HepG2 (cell line): Measurements from ENCODE around the gene PKP4.
A peak's percentile ranks its signal among the peaks of the same experiment; 100 is the strongest.

Experiments used
- CBX2 ChIP-seq, 2 experiments: fragments of 200-600 bp in 1 of 2; sonication (generic); formaldehyde crosslinking in 1 of 2; IDR thresholded peaks; 2 replicates each; pipeline versions ENCODE4 v1.7.0 to v1.8.1; 2018 to 2022; ENCODE audit warnings: low read depth in 2 of 2, low read length in 1 of 2, mild to moderate bottlenecking in 1 of 2, missing genetic modification reagents in 1 of 2
- CEBPB ChIP-seq: IDR thresholded peaks from 2 replicates; pipeline ENCODE4 v1.6.1; 2011; ENCODE audit warnings: low read depth, low read length, improper control_type of control experiment, borderline replicate concordance
- FOSL1 ChIP-seq: sonication (generic); formaldehyde crosslinking; IDR thresholded peaks from 2 replicates; pipeline ENCODE4 v1.9.0; 2021; ENCODE audit warnings: missing genetic modification reagents, borderline replicate concordance
- FOXA1 ChIP-seq, 2 experiments: fragments of 450-650 bp in 1 of 2; sonication (generic) in 1 of 2; formaldehyde crosslinking in 1 of 2; IDR thresholded peaks; 2 replicates each; pipeline versions ENCODE4 v1.4.0 to v1.6.1; 2016 to 2020; ENCODE audit warnings: missing genetic modification reagents in 1 of 2
- GABPA ChIP-seq, 2 experiments: IDR thresholded peaks; 2 replicates each; pipeline ENCODE4 v1.6.1; 2011 to 2016; ENCODE audit warnings: low read depth in 2 of 2, low read length in 1 of 2, missing biosample characterization in 1 of 2, missing genetic modification characterization in 1 of 2
- IKZF1 ChIP-seq: fragments of 450-650 bp; IDR thresholded peaks from 2 replicates; pipeline ENCODE4 v1.7.1; 2016
- KDM1A ChIP-seq: IDR thresholded peaks from 2 replicates; pipeline ENCODE4 v1.6.1; 2016; ENCODE audit warnings: missing compliant biosample characterization
- MAX ChIP-seq: IDR thresholded peaks from 2 replicates; pipeline ENCODE4 v1.6.1; 2012; ENCODE audit warnings: inconsistent platforms
- NFYB ChIP-seq: sonication (generic); formaldehyde crosslinking; IDR thresholded peaks from 2 replicates; pipeline ENCODE4 v1.4.0; 2020; ENCODE audit warnings: missing genetic modification reagents
- RBM39 ChIP-seq: fragments of 200-400 bp; formaldehyde crosslinking; IDR thresholded peaks from one replicate; pipeline ENCODE4 v1.6.1; 2018; ENCODE audit warnings: antibody characterized with exemption, mild to moderate bottlenecking, low read depth, low read length; ENCODE audit not compliant: poor library complexity, severe bottlenecking
- TBL1XR1 ChIP-seq: fragments of 150-350 bp; IDR thresholded peaks from 2 replicates; pipeline ENCODE4 v1.6.1; 2014; ENCODE audit warnings: borderline replicate concordance, low read length; ENCODE audit not compliant: partially characterized antibody
- TOPORS ChIP-seq: sonication (generic); formaldehyde crosslinking; IDR thresholded peaks from 2 replicates; pipeline ENCODE4 v1.8.0; 2023; ENCODE audit warnings: mild to moderate bottlenecking, missing genetic modification reagents
- ZKSCAN1 ChIP-seq: fragments of 150-350 bp; IDR thresholded peaks from 2 replicates; pipeline ENCODE4 v1.6.1; 2014; ENCODE audit warnings: low read length
- ZNF547 ChIP-seq: sonication (generic); formaldehyde crosslinking; IDR thresholded peaks from 2 replicates; pipeline ENCODE4 v1.5.1; 2020; ENCODE audit warnings: mild to moderate bottlenecking, missing genetic modification reagents

GRCh38 chr2:158729873-158730620 is 273.3 kb downstream of the PKP4 start:
- no peak for TF ChIP-seq IKZF1
- no peak for TF ChIP-seq ZKSCAN1
- TF ChIP-seq RBM39: no peak
- no peak for TF ChIP-seq FOSL1 (CRISPR knock-in tag)
- no peak for TF ChIP-seq NFYB (CRISPR knock-in tag)
- TF ChIP-seq FOXA1 (IDR thresholded peaks at IDR 0.05): no peak
- TF ChIP-seq FOXA1 (CRISPR knock-in tag; IDR thresholded peaks at IDR 0.05): no peak
- no peak for TF ChIP-seq KDM1A (CRISPR knock-in tag)
- TF ChIP-seq TOPORS (CRISPR knock-in tag): no peak
- no peak for TF ChIP-seq TBL1XR1
- TF ChIP-seq GABPA (IDR thresholded peaks at IDR 0.05; ENCODE audit: low read depth, low read length): no peak
- no peak for TF ChIP-seq GABPA (CRISPR knock-in tag; IDR thresholded peaks at IDR 0.05; ENCODE audit: low read depth)
- no peak for TF ChIP-seq CEBPB
- TF ChIP-seq CBX2 (IDR thresholded peaks at IDR 0.05; ENCODE audit: low read depth, low read length): no peak
- TF ChIP-seq CBX2 (CRISPR knock-in tag; IDR thresholded peaks at IDR 0.05; ENCODE audit: low read depth): no peak
- 0 out of 2 replicates have a peak, but pooled peaks have one; percentile 15 for TF ChIP-seq MAX
- TF ChIP-seq ZNF547 (CRISPR knock-in tag): no peak
